ENCODE results near the gene C10orf105.

The C10orf105 gene

GRCh38 chr10:71706216-71707121 lies 13.1 kb downstream of the C10orf105 start:
- H2AFZ ChIP-seq = no peak overlapping the region
- no peak overlapping the region for H3K4me2 ChIP-seq (ENCODE audit: low read length)
- no peaks in the 10 kb centered on the region for H3K9me3 ChIP-seq (ENCODE audit: control insufficient read depth, low read length)
- no peaks in the 10 kb centered on the region for H3K36me3 ChIP-seq (ENCODE audit: control insufficient read depth, insufficient read depth, low read length)
- no peaks in the 10 kb centered on the region for H3K27me3 ChIP-seq (ENCODE audit: control insufficient read depth, insufficient read depth, low read length)
- no peaks in the 10 kb centered on the region for H3K4me1 ChIP-seq
- H3K27ac ChIP-seq = no peak overlapping the region
- no peaks in the 10 kb centered on the region for H3K79me2 ChIP-seq
- H3K4me3 ChIP-seq (ENCODE audit: low read depth, low read length) = no peak overlapping the region
- TF ChIP-seq CTCF (IDR thresholded peaks at IDR 0.05) = no peak
- H3K9ac ChIP-seq = no peak overlapping the region

- no peaks in the 10 kb centered on the region for H3K79me2 ChIP-seq
- no peak overlapping the region for H3K4me2 ChIP-seq (ENCODE audit: low read length)
- TF ChIP-seq CTCF (IDR thresholded peaks at IDR 0.05) = no peak
- H3K9ac ChIP-seq = no peak overlapping the region
- H3K36me3 ChIP-seq (ENCODE audit: control insufficient read depth, insufficient read depth, low read length) = no peaks in the 10 kb centered on the region
- no peaks in the 10 kb centered on the region for H3K9me3 ChIP-seq (ENCODE audit: control insufficient read depth, low read length)
- no peak overlapping the region for H2AFZ ChIP-seq
- no peaks in the 10 kb centered on the region for H3K4me1 ChIP-seq
- no peak overlapping the region for H3K27ac ChIP-seq
- no peak overlapping the region for H3K4me3 ChIP-seq (ENCODE audit: low read depth, low read length)
- H3K27me3 ChIP-seq (ENCODE audit: control insufficient read depth, insufficient read depth, low read length) = no peaks in the 10 kb centered on the region
These were observed 14.0 kb downstream of the C10orf105 start for GRCh38 chr10:71705582-71705981.

GRCh38 chr10:71704816-71705215 lies 14.8 kb downstream of the C10orf105 start:
- H3K4me2 ChIP-seq (ENCODE audit: low read length) = no peak overlapping the region
- no peak overlapping the region for H3K27ac ChIP-seq
- no peaks in the 10 kb centered on the region for H3K4me1 ChIP-seq
- no peak overlapping the region for H2AFZ ChIP-seq
- no peaks in the 10 kb centered on the region for H3K27me3 ChIP-seq (ENCODE audit: control insufficient read depth, insufficient read depth, low read length)
- H3K79me2 ChIP-seq = no peaks in the 10 kb centered on the region
- TF ChIP-seq CTCF (IDR thresholded peaks at IDR 0.05) = no peak
- no peaks in the 10 kb centered on the region for H3K9me3 ChIP-seq (ENCODE audit: control insufficient read depth, low read length)
- H3K9ac ChIP-seq = no peak overlapping the region
- H3K36me3 ChIP-seq (ENCODE audit: control insufficient read depth, insufficient read depth, low read length) = no peaks in the 10 kb centered on the region
- H3K4me3 ChIP-seq (ENCODE audit: low read depth, low read length) = no peak overlapping the region

- Histone ChIP-seq H3K4me3 (ENCODE audit: low read depth, low read length) (no peak overlapping the region), H3K27me3 (ENCODE audit: control insufficient read depth, insufficient read depth, low read length) (no peaks in the 10 kb centered on the region), H3K9ac (no peak overlapping the region), H3K4me2 (ENCODE audit: low read length) (no peak overlapping the region), H2AFZ (no peak overlapping the region), H3K4me1 (no peaks in the 10 kb centered on the region), H3K9me3 (ENCODE audit: control insufficient read depth, low read length) (no peaks in the 10 kb centered on the region), H3K79me2 (no peaks in the 10 kb centered on the region), H3K36me3 (ENCODE audit: control insufficient read depth, insufficient read depth, low read length) (no peaks in the 10 kb centered on the region), H3K27ac (no peak overlapping the region)
- no peak for TF ChIP-seq CTCF (IDR thresholded peaks at IDR 0.05)
These were observed 16.0 kb downstream of the C10orf105 start for GRCh38 chr10:71703577-71703976.

Measured in parathyroid adenoma (tissue), 2 donors.